MV-4-11 (cell line): Measurements from ENCODE around the gene CTSF.
"Not testable (repeated sequence)": the region's sequence is repeated elsewhere in the genome, so short reads cannot be mapped to it uniquely, and the experiment has no call there.

Experiments used
- DNase-seq: peaks from one replicate; lab custom pipeline; 2025; lab: John Stamatoyannopoulos, UW

Gene CTSF

GRCh38 chr11:66589996-66590675, 21.7 kb upstream of the CTSF start:
- no peak for DNase-seq

DNA sequence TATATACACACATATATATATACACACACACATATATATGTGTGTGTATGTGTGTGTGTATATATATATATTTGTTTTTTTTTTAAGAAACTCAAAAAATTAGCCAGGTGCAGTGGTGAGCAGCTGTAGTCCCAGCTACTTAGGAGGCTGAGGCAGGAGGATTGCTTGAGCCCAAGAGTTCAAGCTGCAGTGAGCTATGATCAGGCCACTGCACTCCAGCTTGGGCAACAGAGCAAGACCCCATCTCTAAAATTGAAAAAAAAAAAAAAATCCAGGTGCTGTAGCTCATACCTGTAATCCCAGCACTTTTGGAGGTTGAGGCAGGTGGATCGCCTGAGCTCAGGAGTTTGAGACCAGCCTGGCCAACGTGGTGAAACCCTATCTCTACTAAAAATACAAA, 20.9 kb upstream of the CTSF start:
- DNase-seq = not testable (repeated sequence)

DNA sequence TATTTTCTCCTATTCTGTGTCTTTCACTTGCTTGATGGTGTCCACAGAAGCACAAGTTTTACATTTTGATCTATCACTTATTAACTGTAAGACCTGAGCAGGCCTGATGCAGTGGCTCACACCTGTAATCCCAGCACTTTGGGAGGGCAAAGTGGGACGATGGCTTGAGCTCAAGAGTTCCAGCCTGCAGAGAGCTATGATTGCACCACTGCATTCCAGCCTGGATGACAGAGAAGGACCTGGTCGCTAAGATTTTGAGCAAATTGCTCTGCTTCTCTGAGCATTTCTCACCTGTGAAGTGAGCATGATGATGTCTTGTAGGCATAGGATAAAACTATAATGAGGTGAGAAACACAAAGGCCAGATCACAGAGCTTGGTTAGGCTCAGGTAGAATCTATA, 17.7 kb upstream of the CTSF start:
- no peak for DNase-seq

DNA sequence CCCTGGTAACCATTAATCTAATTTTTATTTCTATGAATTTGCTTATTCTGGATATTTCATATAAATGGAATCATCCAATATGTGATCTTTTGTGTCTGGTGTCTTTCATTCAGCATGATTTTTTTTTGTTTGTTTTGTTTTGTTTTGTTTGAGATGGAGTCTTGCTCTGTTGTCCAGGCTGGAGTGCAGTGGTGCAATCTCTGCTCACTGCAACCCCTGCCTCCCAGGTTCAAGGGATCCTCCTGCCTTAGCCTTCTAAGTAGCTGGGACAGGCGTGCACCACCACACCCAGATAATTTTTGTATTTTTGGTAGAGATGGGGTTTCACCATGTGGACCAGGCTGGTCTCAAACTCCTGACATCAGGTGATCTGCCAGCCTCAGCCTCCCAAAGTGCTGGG, 17.0 kb upstream of the CTSF start:
- not testable (repeated sequence) for DNase-seq

DNA sequence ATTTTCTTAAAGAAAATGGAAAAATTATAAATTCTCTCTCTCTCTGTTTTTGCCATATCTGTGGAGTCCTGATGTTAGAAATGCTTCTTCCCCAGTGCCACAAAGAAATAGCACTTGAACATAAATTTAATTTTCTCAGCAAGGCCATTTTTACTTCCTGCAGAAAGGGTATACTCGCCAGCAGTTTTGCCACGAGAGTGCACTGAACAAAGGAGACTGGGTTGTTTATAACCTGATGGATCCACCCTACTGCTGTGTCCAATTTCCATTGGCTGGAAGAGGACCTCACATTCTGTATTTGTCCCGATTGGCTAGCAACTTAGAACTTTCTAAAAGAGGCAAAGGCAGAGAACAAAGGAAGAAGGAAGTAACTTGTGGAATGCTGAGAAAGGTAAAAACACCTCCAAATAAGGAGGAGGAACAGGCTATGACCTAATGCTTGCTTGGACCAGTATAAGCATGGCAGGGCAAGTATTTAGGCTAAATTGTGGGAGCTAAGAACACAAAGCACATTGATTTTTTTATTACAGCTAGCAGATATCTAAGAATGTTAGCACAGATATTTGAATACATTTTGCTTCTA, 14.2 kb upstream of the CTSF start:
- DNase-seq = not testable (repeated sequence)

GRCh38 chr11:66581261-66581660, 12.9 kb upstream of the CTSF start:
- no peak for DNase-seq

DNA sequence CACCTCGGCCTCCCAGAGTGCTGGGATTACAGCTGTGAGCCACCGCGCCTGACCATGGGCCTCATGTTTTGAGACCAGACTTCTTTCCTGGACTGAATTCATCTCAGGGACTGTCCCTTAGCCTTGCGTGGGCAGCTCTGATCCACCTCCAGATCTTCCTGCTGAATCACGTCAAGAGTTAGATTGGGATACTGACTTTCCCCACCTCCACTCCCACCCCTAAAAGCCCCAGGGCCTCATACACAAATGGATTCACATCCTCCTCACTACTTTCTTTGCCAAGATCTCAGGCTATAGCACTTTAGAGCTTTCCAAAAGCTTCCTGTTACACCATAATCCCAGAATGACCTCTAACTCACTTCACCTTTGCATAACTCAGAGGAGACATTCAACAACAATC, 12.4 kb upstream of the CTSF start:
- no peak for DNase-seq

- peak; percentile 24 for DNase-seq
Observed at GRCh38 chr11:66579017-66579606, 10.7 kb upstream of the CTSF start.

- no peak for DNase-seq
Observed at GRCh38 chr11:66570850-66571180, 2.4 kb upstream of the CTSF start.

GRCh38 chr11:66570079-66570849, 1.9 kb upstream of the CTSF start:
- no peak for DNase-seq

DNA sequence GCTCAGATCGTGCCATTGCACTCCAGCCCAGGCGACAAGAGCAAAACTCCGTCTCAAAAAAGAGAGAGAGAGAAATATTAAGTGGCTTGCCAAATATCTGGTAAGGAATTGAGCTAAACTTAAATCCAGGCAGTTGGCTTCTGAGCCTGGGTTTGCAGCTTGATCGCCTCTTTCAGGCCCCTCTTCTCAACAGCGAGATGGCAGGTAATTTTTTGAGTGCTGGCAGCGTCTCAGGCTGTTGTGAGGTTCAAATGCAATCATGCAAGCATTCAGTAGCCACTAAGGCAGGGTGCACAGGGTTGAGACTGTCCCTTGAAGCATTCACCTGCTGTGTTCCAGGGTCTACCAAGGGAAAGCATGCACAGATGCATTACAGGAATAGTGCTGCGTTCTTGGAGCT, 670 bp upstream of the CTSF start:
- DNase-seq = no peak

DNA sequence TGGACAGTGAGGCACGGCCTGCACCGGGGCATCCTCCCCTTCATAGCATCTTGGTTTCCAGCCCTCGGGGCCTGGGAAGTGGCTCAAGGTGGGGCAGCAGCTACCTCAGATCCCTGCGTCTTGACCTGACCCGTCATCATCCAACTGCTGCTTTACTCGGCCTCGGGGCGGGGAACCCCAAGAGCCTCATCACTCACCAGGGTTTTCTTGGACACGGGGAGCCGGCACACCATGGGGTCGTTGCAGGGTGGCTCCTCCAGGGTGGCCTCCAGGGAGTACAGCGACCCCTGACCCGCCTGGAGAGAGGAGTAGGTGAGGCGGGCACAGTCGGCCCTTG, 651 bp downstream of the CTSF start:
- no peak for DNase-seq

GRCh38 chr11:66566221-66566620, 2.2 kb downstream of the CTSF start:
- no peak for DNase-seq

- no peak for DNase-seq
Observed at GRCh38 chr11:66564984-66565383, 3.4 kb downstream of the CTSF start.

DNA sequence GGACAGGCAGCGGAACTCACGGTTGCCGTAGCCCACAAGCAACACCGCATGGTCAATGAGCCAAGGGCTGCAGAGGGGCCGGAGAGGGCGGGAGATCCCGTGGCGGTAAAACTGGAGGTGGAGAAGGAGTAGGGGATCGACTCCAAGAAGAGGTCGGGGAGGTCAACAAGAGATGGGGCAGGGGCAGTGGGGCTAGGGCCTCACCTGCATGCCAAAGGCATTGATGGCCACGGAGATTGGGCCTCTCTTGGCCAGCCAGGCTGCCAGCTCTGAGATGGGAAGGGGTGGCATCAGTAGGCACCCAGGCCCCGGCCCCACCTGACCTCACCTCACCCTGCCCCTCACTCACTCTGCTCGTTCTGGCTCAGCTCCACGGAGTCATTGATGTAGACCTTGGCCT, 3.9 kb downstream of the CTSF start:
- no peak for DNase-seq

DNA sequence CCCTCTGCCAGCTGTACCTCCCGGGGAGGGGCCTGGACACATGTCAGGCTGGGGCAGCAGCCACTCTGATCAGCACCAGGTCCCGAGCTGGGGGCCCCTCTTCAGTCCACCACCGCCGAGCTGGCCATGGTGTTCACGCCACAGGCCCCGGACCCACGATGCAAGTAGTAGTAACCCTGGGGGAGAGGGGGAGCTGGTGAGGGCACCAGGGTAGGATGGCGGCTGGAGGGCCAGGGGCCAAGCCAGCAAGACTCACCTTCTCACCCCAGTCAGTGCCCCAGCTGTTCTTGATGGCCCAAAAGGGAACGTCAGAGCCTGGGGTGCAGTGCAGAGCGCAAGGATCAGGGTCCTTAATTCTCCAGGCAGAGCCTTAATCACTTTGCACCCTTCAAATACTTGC, 4.6 kb downstream of the CTSF start:
- DNase-seq = no peak

DNA sequence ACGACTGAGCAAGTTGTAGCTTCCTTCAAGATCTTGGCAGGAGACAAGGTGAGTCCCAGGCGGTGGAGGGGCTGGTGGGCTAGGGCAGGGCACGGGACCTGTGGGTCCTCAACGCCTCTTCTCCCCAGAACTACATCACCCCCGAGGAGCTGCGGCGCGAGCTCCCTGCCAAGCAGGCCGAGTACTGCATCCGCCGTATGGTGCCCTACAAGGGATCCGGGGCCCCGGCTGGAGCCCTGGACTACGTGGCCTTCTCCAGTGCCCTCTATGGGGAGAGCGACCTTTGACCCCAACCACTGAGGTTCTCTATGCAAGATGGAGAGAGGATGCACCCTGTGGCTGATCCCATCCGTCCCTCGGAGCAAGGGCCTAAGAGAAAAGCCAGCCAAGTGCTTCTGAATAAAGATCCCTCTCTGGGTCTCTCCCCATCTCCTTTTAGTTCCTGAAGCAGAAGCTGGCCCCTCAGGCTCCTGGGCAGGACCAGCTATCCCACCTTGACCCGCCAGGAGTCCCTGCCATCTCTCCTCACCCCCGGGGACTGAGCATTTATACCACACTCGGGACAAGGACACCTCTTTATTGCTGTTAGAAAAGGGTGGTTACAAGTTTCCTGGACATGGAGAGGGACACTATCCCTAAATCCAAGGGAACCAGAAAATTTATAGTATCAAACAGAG, 5.4 kb downstream of the CTSF start:
- DNase-seq = no peak

GRCh38 chr11:66562275-66562674, 6.1 kb downstream of the CTSF start:
- DNase-seq = no peak

DNA sequence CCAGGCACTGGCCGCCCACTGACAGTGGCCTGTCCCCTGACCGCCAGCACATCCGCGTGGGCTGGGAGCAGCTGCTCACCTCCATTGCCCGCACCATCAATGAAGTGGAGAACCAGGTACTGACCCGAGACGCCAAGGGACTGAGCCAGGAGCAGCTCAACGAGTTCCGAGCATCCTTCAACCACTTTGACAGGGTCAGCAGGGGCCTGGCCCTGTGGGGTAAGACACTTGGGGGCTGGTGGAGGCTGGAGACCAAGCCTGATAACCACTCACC, 6.5 kb downstream of the CTSF start:
- DNase-seq = no peak

- no peak for DNase-seq
Observed at GRCh38 chr11:66561178-66561974, 7.0 kb downstream of the CTSF start.

DNA sequence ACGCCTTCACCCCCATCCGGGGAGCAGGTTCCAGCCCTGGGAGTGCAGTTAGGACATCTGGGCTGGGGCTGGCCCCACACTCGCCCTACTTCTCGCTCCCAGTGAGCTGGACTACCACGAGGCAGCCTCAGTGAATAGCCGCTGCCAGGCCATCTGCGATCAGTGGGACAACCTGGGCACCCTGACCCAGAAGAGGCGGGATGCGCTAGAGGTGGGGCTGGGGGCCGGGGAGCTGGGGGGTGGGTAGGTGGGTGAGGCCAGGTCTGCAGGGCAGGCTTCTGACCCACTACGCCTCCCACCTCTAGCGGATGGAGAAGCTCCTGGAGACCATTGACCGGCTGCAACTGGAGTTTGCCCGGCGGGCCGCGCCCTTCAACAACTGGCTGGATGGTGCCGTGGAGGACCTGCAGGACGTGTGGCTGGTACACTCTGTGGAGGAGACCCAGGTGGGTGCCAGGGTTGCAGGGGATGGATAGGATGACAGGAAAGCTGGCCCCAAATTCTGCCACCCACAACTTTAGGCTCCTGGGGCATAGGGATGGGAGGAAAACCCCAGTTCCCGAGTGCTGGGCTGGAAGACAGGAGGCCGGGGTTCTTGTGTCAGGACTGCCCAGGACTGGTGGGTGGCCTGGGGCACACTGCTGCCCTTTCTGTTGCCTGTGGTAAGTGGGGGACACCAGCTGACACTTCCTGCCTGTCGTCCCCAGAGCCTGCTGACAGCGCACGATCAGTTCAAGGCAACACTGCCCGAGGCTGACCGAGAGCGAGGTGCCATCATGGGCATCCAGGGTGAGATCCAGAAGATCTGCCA, 8.3 kb downstream of the CTSF start:
- DNase-seq = no peak
